H1 (cell line): Measurements from ENCODE around the gene KCNQ2. TPM values are rescaled to one million over a fixed set of nuclear protein-coding genes. Genes with fewer than 3 reads are reported as not detected.

ENCODE experiments used
- CTCF ChIA-PET: fragments of 300-600 bp; sonication (Branson Sonifier 250); formaldehyde crosslinking; loops from one replicate; lab custom pipeline; 2021; ENCODE audit not compliant: partially characterized antibody; lab: Charles Lee
- POLR2A ChIA-PET: fragments of 300-600 bp; sonication (Branson Sonifier 250); formaldehyde crosslinking; loops from one replicate; lab custom pipeline; 2021; ENCODE audit warnings: inconsistent platforms; ENCODE audit not compliant: partially characterized antibody; lab: Charles Lee
- DNase-seq, 2 experiments: peaks; one replicate each; pipeline versions ENCODE4 v3.0.0 to v3.0.0-alpha.2; 2010 to 2022; ENCODE audit warnings: low spot score in 2 of 2, low read depth in 1 of 2, mixed read lengths in 1 of 2
- FAIRE-seq: peaks from 2 replicates; lab custom pipeline; 2011; peaks lifted over from hg19 to GRCh38; lab: Jason Lieb, UNC
- H2AFZ ChIP-seq: 2 replicates; pipeline ENCODE4 v1.8.1; 2012; ENCODE audit warnings: low read length, inconsistent platforms
- H2AK5ac ChIP-seq: 2 replicates; pipeline ENCODE4 v1.6.1; 2013; ENCODE audit warnings: low read depth, low read length
- H2BK120ac ChIP-seq: replicated peaks from 2 replicates; pipeline ENCODE3; 2013; ENCODE audit warnings: low read depth, low read length, inconsistent platforms
- H2BK12ac ChIP-seq: 2 replicates; pipeline ENCODE4 v1.6.1; 2013; ENCODE audit warnings: low read depth, low read length
- H2BK15ac ChIP-seq: 2 replicates; pipeline ENCODE4 v1.6.1; 2013; ENCODE audit warnings: low read length
- H2BK20ac ChIP-seq: 2 replicates; pipeline ENCODE4 v1.6.1; 2013; ENCODE audit warnings: low read length
- H2BK5ac ChIP-seq: 2 replicates; pipeline ENCODE4 v1.6.1; 2013; ENCODE audit warnings: low read depth, low read length
- H3K14ac ChIP-seq: 2 replicates; pipeline ENCODE4 v1.6.1; 2013; ENCODE audit warnings: inconsistent platforms; ENCODE audit not compliant: insufficient read length
- H3K18ac ChIP-seq: 2 replicates; pipeline ENCODE4 v1.6.1; 2013; ENCODE audit warnings: low read length; ENCODE audit errors: extremely low read depth
- H3K23ac ChIP-seq: 2 replicates; pipeline ENCODE4 v1.6.1; 2013; ENCODE audit warnings: inconsistent platforms; ENCODE audit not compliant: insufficient read length
- H3K23me2 ChIP-seq: 2 replicates; pipeline ENCODE4 v1.6.1; 2013; ENCODE audit warnings: low read depth, low read length
- H3K27ac ChIP-seq: 2 replicates; pipeline ENCODE4 v1.6.1; 2011; ENCODE audit warnings: low read depth, low read length, inconsistent platforms
- H3K27me3 ChIP-seq, 4 experiments: replicated peaks in 1 of 4; 1 replicate in 1 of 4; 2 replicates in 3 of 4; pipeline versions ENCODE4 v1.6.1 to v1.8.1; 2011 to 2013; ENCODE audit warnings: low read length in 3 of 4, mild to moderate bottlenecking in 3 of 4, inconsistent platforms in 2 of 4, mixed read lengths in 2 of 4, moderate library complexity in 1 of 4; ENCODE audit not compliant: control insufficient read depth in 3 of 4, insufficient read depth in 3 of 4; ENCODE audit errors: extremely low read depth in 1 of 4
- H3K36me3 ChIP-seq, 4 experiments: 2 replicates each; pipeline versions ENCODE4 v1.6.1 to v1.8.1; 2011 to 2013; ENCODE audit warnings: mild to moderate bottlenecking in 4 of 4, low read length in 3 of 4, moderate library complexity in 2 of 4, control low read depth in 1 of 4, inconsistent platforms in 1 of 4; ENCODE audit not compliant: insufficient read depth in 4 of 4, control insufficient read depth in 2 of 4
- H3K4ac ChIP-seq: replicated peaks from 2 replicates; pipeline ENCODE3; 2013; ENCODE audit warnings: low read length, low read depth, mixed read lengths, inconsistent platforms; ENCODE audit not compliant: insufficient read length
- H3K4me1 ChIP-seq, 4 experiments: replicated peaks in 1 of 4; 1 replicate in 1 of 4; 2 replicates in 3 of 4; pipeline versions ENCODE4 v1.6.1 to v1.8.1; 2011 to 2013; ENCODE audit warnings: low read length in 3 of 4, inconsistent platforms in 2 of 4, mixed read lengths in 1 of 4; ENCODE audit not compliant: insufficient read depth in 4 of 4, control insufficient read depth in 3 of 4
- H3K4me2 ChIP-seq, 2 experiments: 2 replicates each; pipeline versions ENCODE4 v1.6.1 to v1.8.1; 2011 to 2013; ENCODE audit warnings: low read depth in 2 of 2, low read length in 2 of 2, control low read depth in 1 of 2, inconsistent platforms in 1 of 2, mild to moderate bottlenecking in 1 of 2; ENCODE audit not compliant: insufficient read depth in 1 of 2
- H3K4me3 ChIP-seq, 4 experiments: fragments of 200-600, 300-600 bp in 1 of 4; sonication (generic), shearing (Covaris generic), sonication (Bioruptor Twin) in 1 of 4; 2 replicates each; pipeline versions ENCODE4 v1.5.1 to v1.8.1; 2011 to 2016; ENCODE audit warnings: low read length in 4 of 4, low read depth in 3 of 4, control low read depth in 2 of 4, inconsistent platforms in 2 of 4, mild to moderate bottlenecking in 2 of 4, mixed read lengths in 1 of 4, moderate library complexity in 1 of 4; ENCODE audit not compliant: insufficient read depth in 2 of 4; ENCODE audit errors: extremely low read depth in 1 of 4
- H3K56ac ChIP-seq: replicated peaks from 2 replicates; pipeline ENCODE3; 2013; ENCODE audit warnings: low read depth, mild to moderate bottlenecking, mixed read lengths, low read length, inconsistent platforms; ENCODE audit not compliant: insufficient read length
- H3K79me1 ChIP-seq: 2 replicates; pipeline ENCODE4 v1.6.1; 2013; ENCODE audit warnings: low read depth, low read length, control low read depth
- H3K79me2 ChIP-seq, 2 experiments: 2 replicates each; pipeline versions ENCODE4 v1.6.1 to v1.8.1; 2012 to 2013; ENCODE audit warnings: low read length in 2 of 2, mild to moderate bottlenecking in 2 of 2, inconsistent platforms in 1 of 2; ENCODE audit not compliant: insufficient read depth in 2 of 2, control insufficient read depth in 1 of 2
- H3K9ac ChIP-seq, 4 experiments: replicated peaks in 1 of 4; 1 replicate in 1 of 4; 2 replicates in 3 of 4; pipeline versions ENCODE4 v1.6.1 to v1.8.1; 2011 to 2013; ENCODE audit warnings: low read depth in 3 of 4, low read length in 3 of 4, control low read depth in 2 of 4, mild to moderate bottlenecking in 2 of 4, moderate library complexity in 2 of 4, inconsistent platforms in 1 of 4; ENCODE audit errors: extremely low read depth in 1 of 4
- H3K9me3 ChIP-seq, 2 experiments: 2 replicates each; pipeline versions ENCODE4 v1.6.1 to v1.8.1; 2012 to 2013; ENCODE audit warnings: mild to moderate bottlenecking in 2 of 2, moderate library complexity in 2 of 2, control low read depth in 1 of 2, inconsistent platforms in 1 of 2, low read depth in 1 of 2, low read length in 1 of 2, mixed read lengths in 1 of 2; ENCODE audit not compliant: insufficient read depth in 2 of 2
- H4K20me1 ChIP-seq, 2 experiments: replicated peaks in 1 of 2; 2 replicates each; pipeline versions ENCODE3 to v1.8.1; 2011 to 2013; ENCODE audit warnings: inconsistent platforms in 2 of 2, low read length in 2 of 2, mild to moderate bottlenecking in 1 of 2; ENCODE audit not compliant: insufficient read depth in 2 of 2, control insufficient read depth in 1 of 2
- H4K5ac ChIP-seq: 2 replicates; pipeline ENCODE4 v1.6.1; 2013; ENCODE audit warnings: low read length, low read depth, mixed read lengths, inconsistent platforms; ENCODE audit not compliant: insufficient read length
- H4K8ac ChIP-seq: 2 replicates; pipeline ENCODE4 v1.8.0; 2013; ENCODE audit warnings: mild to moderate bottlenecking, moderate library complexity, low read length, inconsistent platforms; ENCODE audit not compliant: insufficient read depth; ENCODE audit errors: extremely low read depth
- H4K91ac ChIP-seq: replicated peaks from 2 replicates; pipeline ENCODE3; 2013; ENCODE audit warnings: low read length, mixed read lengths, inconsistent platforms; ENCODE audit not compliant: insufficient read length
- ATF3 ChIP-seq: IDR thresholded peaks from 2 replicates; pipeline ENCODE4 v1.6.1; 2011; ENCODE audit warnings: low read depth, mild to moderate bottlenecking, low read length; ENCODE audit not compliant: insufficient read depth
- BACH1 ChIP-seq: IDR thresholded peaks from 2 replicates; pipeline ENCODE4 v1.6.1; 2012; ENCODE audit warnings: low read length, improper control_type of control experiment
- EZH2 ChIP-seq: fragments of 200-600 bp; sonication (generic); IDR thresholded peaks from 2 replicates; pipeline ENCODE4 v1.7.1; 2012; ENCODE audit warnings: low read depth, mild to moderate bottlenecking, moderate library complexity, low read length, inconsistent platforms; ENCODE audit not compliant: severe bottlenecking
- GABPA ChIP-seq: IDR thresholded peaks from 2 replicates; pipeline ENCODE4 v1.6.1; 2011; ENCODE audit warnings: mild to moderate bottlenecking, low read length, moderate library complexity, borderline replicate concordance; ENCODE audit not compliant: insufficient read depth
- JUND ChIP-seq: IDR thresholded peaks from 2 replicates; pipeline ENCODE4 v1.6.1; 2011; ENCODE audit warnings: mild to moderate bottlenecking, improper control_type of control experiment, low read length
- MAFK ChIP-seq: IDR thresholded peaks from 2 replicates; pipeline ENCODE4 v1.6.1; 2012; ENCODE audit warnings: low read depth, mild to moderate bottlenecking, improper control_type of control experiment, low read length
- NANOG ChIP-seq: IDR thresholded peaks from 2 replicates; pipeline ENCODE4 v1.6.1; 2011; ENCODE audit warnings: low read length, low read depth, mild to moderate bottlenecking, inconsistent platforms; ENCODE audit not compliant: insufficient read depth, poor library complexity, severe bottlenecking
- PHF8 ChIP-seq: fragments of 200-600 bp; sonication (generic); conservative IDR thresholded peaks from 2 replicates; pipeline ENCODE4 v1.7.1; 2012; ENCODE audit warnings: low read depth, mild to moderate bottlenecking, inconsistent platforms, low read length, moderate library complexity
- RAD21 ChIP-seq, 2 experiments: IDR thresholded peaks in 1 of 2; conservative IDR thresholded peaks in 1 of 2; 2 replicates each; pipeline ENCODE4 v1.6.1; 2011; ENCODE audit warnings: low read depth in 2 of 2, low read length in 2 of 2, improper control_type of control experiment in 1 of 2, inconsistent platforms in 1 of 2, mild to moderate bottlenecking in 1 of 2, moderate library complexity in 1 of 2
- SUZ12 ChIP-seq: fragments of 200-600 bp; sonication (generic); IDR thresholded peaks from 2 replicates; pipeline ENCODE4 v1.6.1; 2012; ENCODE audit warnings: mild to moderate bottlenecking, inconsistent platforms, low read length, moderate library complexity, mixed read lengths
- TBP ChIP-seq: IDR thresholded peaks from 2 replicates; pipeline ENCODE4 v1.6.1; 2011; ENCODE audit warnings: low read depth, low read length, improper control_type of control experiment
- whole genome bisulfite sequencing, 2 experiments: shearing (Covaris generic) in 1 of 2; methylation state at CpG; one replicate each; pipeline versions ENCODE4 v1.1.6 to v1.1.7; 2013 to 2015; ENCODE audit warnings: low lambda C conversion rate in 2 of 2, mixed read lengths in 2 of 2, inconsistent platforms in 1 of 2, low coverage in 1 of 2, missing lambda C conversion rate in 1 of 2; ENCODE audit not compliant: insufficient replicate concordance in 2 of 2, insufficient coverage in 1 of 2, insufficient read length in 1 of 2; ENCODE audit errors: extremely low coverage in 1 of 2, missing lambda C conversion rate in 1 of 2; 5-methylcytosine and 5-hydroxymethylcytosine counted together
- polyA plus RNA-seq, 7 experiments: library from polyadenylated mRNA; depleted of rRNA in 3 of 7; stranded (reverse) in 5 of 7; unstranded in 2 of 7; fragments of >200 nt in 5 of 7; fragments of 200-250 nt in 2 of 7; gene quantifications; 1 replicate in 5 of 7; 2 replicates in 1 of 7; 4 replicates in 1 of 7; pipeline versions ENCODE4 v1.2.1 to v1.2.3, GENCODE V29; 2011 to 2013; ENCODE audit warnings: missing spikeins in 2 of 7, mixed read lengths in 2 of 7
- total RNA-seq: library from RNA; stranded (reverse); fragmentation: NEBNext Ultra II Directional; extraction: Animal tissue kit (Norgen Biotek cat#: 25700); gene quantifications from 2 replicates; pipeline ENCODE4 v1.2.1, GENCODE V29; 2021

Gene KCNQ2
- total and polyA plus RNA-seq, 2 of the 8 experiments (the other 6 are each of a cell fraction or from before 2014, with no cell fraction given), result 82.6 to 243 TPM

GRCh38 chr20:63381781-63382431 is 90.5 kb downstream of the KCNQ2 start:
- H3K4me1 ChIP-seq, result peaks cover 3 to 20% (median 14%) of the 10 kb centered on the region in 4 experiments
- CTCF ChIA-PET, result interaction anchor here (0.5 to 9.9 kb wide), 37 partner anchors 9 to 265 kb away, joined by 3 to 230 read pairs (median 6); partner anchors contain the start of genes CHRNA4 and COL20A1
- WGBS, 2 experiments, result 36% methylated on average over 22 of the region's 22 CpGs; no CpG with 5 or more reads in 1 of the 2 experiments
- POLR2A ChIA-PET, result interaction anchor here (1.0 to 1.8 kb wide), 2 partner anchors 22 to 72 kb away, joined by 5 read pairs; no protein-coding TSS in a partner anchor
- no peak overlapping the region for H3K56ac ChIP-seq
- H4K8ac ChIP-seq, result no peak overlapping the region
- H3K23me2 ChIP-seq, result no peaks in the 10 kb centered on the region; the same call in none of the 2 replicates
- no peaks in the 10 kb centered on the region for H3K79me1 ChIP-seq
- peak in 1 of 2 experiments; percentile 93 for DNase-seq
- H4K20me1 ChIP-seq, result no peaks in the 10 kb centered on the region
- no peak overlapping the region for H3K14ac ChIP-seq
- H3K18ac ChIP-seq, result no peak overlapping the region
- no peak overlapping the region for H3K4me3 ChIP-seq
- no peak overlapping the region for H4K91ac ChIP-seq
- H2AFZ ChIP-seq, result no peak overlapping the region
- H3K27ac ChIP-seq, result no peak overlapping the region
- no peak overlapping the region for H2BK120ac ChIP-seq
- no peaks in the 10 kb centered on the region for H3K36me3 ChIP-seq
- H3K27me3 ChIP-seq, result peaks cover 0 to 2% (median 0%) of the 10 kb centered on the region in 4 experiments; a peak in 1 of 7 replicates
- FAIRE-seq, result peak; percentile 19
- H2AK5ac ChIP-seq, result no peak overlapping the region
- H2BK20ac ChIP-seq, result no peak overlapping the region
- peak overlapping the region; percentile 60; the same call in 1 of the 2 replicates for H2BK12ac ChIP-seq
- H3K9me3 ChIP-seq, result peaks cover 6 to 10% of the 10 kb centered on the region in 2 experiments
- peak overlapping the region in 1 of 2 experiments; percentile 48; a peak in 1 of 4 replicates for H3K4me2 ChIP-seq
- H3K9ac ChIP-seq, result no peak overlapping the region
- no peaks in the 10 kb centered on the region for H3K79me2 ChIP-seq
- no peak overlapping the region for H3K23ac ChIP-seq
- no peak overlapping the region for H3K4ac ChIP-seq
- no peak overlapping the region for H2BK5ac ChIP-seq
- H4K5ac ChIP-seq, result no peak overlapping the region
- H2BK15ac ChIP-seq, result no peak overlapping the region
- TF ChIP-seq ATF3 (0 out of 2 replicates have a peak, but pooled peaks have one; percentile 17), RAD21 (IDR thresholded peaks at IDR 0.05 in 1 of 2, conservative IDR thresholded peaks at IDR 0.05 in 1 of 2; ENCODE audit: low read depth in 2 of 2, low read length in 2 of 2) (peak; percentile 95 to 97), GABPA (peak; percentile 82), JUND (peak; percentile 57), SUZ12 (no peak), NANOG (no peak), PHF8 (no peak), BACH1 (no peak), EZH2 (no peak), MAFK (no peak), TBP (peak; percentile 29; the same call in 1 of the 2 replicates)
